SK-N-SH treated with all-trans-retinoic acid at 6 μM for 48 hours (cell line): ENCODE results near the gene NASP.

ENCODE experiments used
- ARNTL ChIP-seq: fragments of 450-650 bp; formaldehyde crosslinking; IDR thresholded peaks from 2 replicates; pipeline ENCODE4 v1.5.0; 2020; ENCODE audit warnings: low read depth, mild to moderate bottlenecking, moderate library complexity, borderline replicate concordance
- CSDC2 ChIP-seq: fragments of 250-450 bp; sonication (Bioruptor Pico); IDR thresholded peaks from 2 replicates; pipeline ENCODE4 v1.5.0; 2020; ENCODE audit warnings: mild to moderate bottlenecking, moderate library complexity
- PPARA ChIP-seq: fragments of 250-450 bp; sonication (Bioruptor Pico); IDR thresholded peaks from 2 replicates; pipeline ENCODE4 v1.5.0; 2020; ENCODE audit warnings: mild to moderate bottlenecking, borderline replicate concordance
- ZC3H10 ChIP-seq: fragments of 250-450 bp; sonication (Bioruptor Pico); IDR thresholded peaks from 2 replicates; pipeline ENCODE4 v1.5.1; 2021; ENCODE audit warnings: mild to moderate bottlenecking, moderate library complexity

- TF ChIP-seq ZC3H10 (CRISPR knock-in tag) = no peak
- TF ChIP-seq ARNTL (CRISPR knock-in tag) = no peak
- no peak for TF ChIP-seq PPARA
- TF ChIP-seq CSDC2 (CRISPR knock-in tag) = no peak
These were observed 15.4 kb upstream of the NASP start for GRCh38 chr1:45568421-45568820.
